Measurements from ENCODE around the gene RBM48.

RBM48 gene

GRCh38 chr7:92547579-92547978 is 19.0 kb downstream of the RBM48 start:
- TF ChIP-seq MAX (IDR thresholded peaks at IDR 0.05) = no peak
- no peak for TF ChIP-seq ZBTB7A (IDR thresholded peaks at IDR 0.05; ENCODE audit: low read depth)
- no peak for TF ChIP-seq REST (IDR thresholded peaks at IDR 0.05; ENCODE audit: low read depth)
- no peak for TF ChIP-seq CREB1 (IDR thresholded peaks at IDR 0.05; ENCODE audit: low read depth)
- no peak for TF ChIP-seq TEAD4 (IDR thresholded peaks at IDR 0.05)
- TF ChIP-seq YY1 (IDR thresholded peaks at IDR 0.05; ENCODE audit: low read depth) = no peak
- TF ChIP-seq FOXM1 (IDR thresholded peaks at IDR 0.05; ENCODE audit: borderline replicate concordance, low read depth) = no peak
- no peak for TF ChIP-seq USF1 (IDR thresholded peaks at IDR 0.05)
- no peak for TF ChIP-seq TAF1 (IDR thresholded peaks at IDR 0.05; ENCODE audit: low read depth)

GRCh38 chr7:92550194-92550593 is 21.6 kb downstream of the RBM48 start:
- TF ChIP-seq TCF12 (IDR thresholded peaks at IDR 0.05; ENCODE audit: low read depth) (no peak), USF1 (IDR thresholded peaks at IDR 0.05) (no peak), FOXM1 (IDR thresholded peaks at IDR 0.05; ENCODE audit: borderline replicate concordance, low read depth) (no peak), CEBPB (IDR thresholded peaks at IDR 0.05) (no peak), TEAD4 (IDR thresholded peaks at IDR 0.05) (no peak), NFIC (IDR thresholded peaks at IDR 0.05) (no peak)

- TF ChIP-seq EP300 (IDR thresholded peaks at IDR 0.05; ENCODE audit: borderline replicate concordance) (no peak), REST (IDR thresholded peaks at IDR 0.05; ENCODE audit: low read depth) (no peak), YY1 (IDR thresholded peaks at IDR 0.05; ENCODE audit: low read depth) (no peak), CEBPB (IDR thresholded peaks at IDR 0.05) (no peak), TEAD4 (IDR thresholded peaks at IDR 0.05) (no peak), RAD21 (IDR thresholded peaks at IDR 0.05; ENCODE audit: low read depth) (no peak), CREB1 (IDR thresholded peaks at IDR 0.05; ENCODE audit: low read depth) (no peak), USF1 (IDR thresholded peaks at IDR 0.05) (no peak), ZBTB7A (IDR thresholded peaks at IDR 0.05; ENCODE audit: low read depth) (no peak), MAX (IDR thresholded peaks at IDR 0.05) (no peak), EGR1 (IDR thresholded peaks at IDR 0.05) (no peak), TCF12 (IDR thresholded peaks at IDR 0.05; ENCODE audit: low read depth) (no peak), FOXM1 (IDR thresholded peaks at IDR 0.05; ENCODE audit: borderline replicate concordance, low read depth) (no peak), NFIC (IDR thresholded peaks at IDR 0.05) (no peak), TAF1 (IDR thresholded peaks at IDR 0.05; ENCODE audit: low read depth) (no peak)
These were observed 28.7 kb downstream of the RBM48 start for GRCh38 chr7:92557249-92557648.

GRCh38 chr7:92557808-92558362 is 29.3 kb downstream of the RBM48 start:
- TF ChIP-seq CEBPB (IDR thresholded peaks at IDR 0.05) = no peak
- TF ChIP-seq RAD21 (IDR thresholded peaks at IDR 0.05; ENCODE audit: low read depth) = no peak
- TF ChIP-seq EP300 (IDR thresholded peaks at IDR 0.05; ENCODE audit: borderline replicate concordance) = no peak
- TF ChIP-seq YY1 (IDR thresholded peaks at IDR 0.05; ENCODE audit: low read depth) = no peak
- TF ChIP-seq FOXM1 (IDR thresholded peaks at IDR 0.05; ENCODE audit: borderline replicate concordance, low read depth) = no peak
- TF ChIP-seq CREB1 (IDR thresholded peaks at IDR 0.05; ENCODE audit: low read depth) = no peak
- no peak for TF ChIP-seq MAX (IDR thresholded peaks at IDR 0.05)
- no peak for TF ChIP-seq USF1 (IDR thresholded peaks at IDR 0.05)
- no peak for TF ChIP-seq ZBTB7A (IDR thresholded peaks at IDR 0.05; ENCODE audit: low read depth)
- TF ChIP-seq TEAD4 (IDR thresholded peaks at IDR 0.05) = no peak
- TF ChIP-seq TCF12 (IDR thresholded peaks at IDR 0.05; ENCODE audit: low read depth) = no peak
- no peak for TF ChIP-seq TAF1 (IDR thresholded peaks at IDR 0.05; ENCODE audit: low read depth)
- TF ChIP-seq NFIC (IDR thresholded peaks at IDR 0.05) = no peak
- TF ChIP-seq EGR1 (IDR thresholded peaks at IDR 0.05) = no peak

- no peak for TF ChIP-seq ZBTB7A (IDR thresholded peaks at IDR 0.05; ENCODE audit: low read depth)
- TF ChIP-seq REST (IDR thresholded peaks at IDR 0.05; ENCODE audit: low read depth) = no peak
- TF ChIP-seq USF1 (IDR thresholded peaks at IDR 0.05) = no peak
- no peak for TF ChIP-seq NFIC (IDR thresholded peaks at IDR 0.05)
- TF ChIP-seq TAF1 (IDR thresholded peaks at IDR 0.05; ENCODE audit: low read depth) = no peak
- no peak for TF ChIP-seq FOXM1 (IDR thresholded peaks at IDR 0.05; ENCODE audit: borderline replicate concordance, low read depth)
- no peak for TF ChIP-seq TCF12 (IDR thresholded peaks at IDR 0.05; ENCODE audit: low read depth)
- TF ChIP-seq CREB1 (IDR thresholded peaks at IDR 0.05; ENCODE audit: low read depth) = no peak
- TF ChIP-seq YY1 (IDR thresholded peaks at IDR 0.05; ENCODE audit: low read depth) = no peak
- TF ChIP-seq EGR1 (IDR thresholded peaks at IDR 0.05) = no peak
- no peak for TF ChIP-seq EP300 (IDR thresholded peaks at IDR 0.05; ENCODE audit: borderline replicate concordance)
- no peak for TF ChIP-seq CEBPB (IDR thresholded peaks at IDR 0.05)
These were observed 32.0 kb downstream of the RBM48 start for GRCh38 chr7:92560602-92561001.
